ENCODE results near the gene TIMM44.
"Not testable (repeated sequence)": the region's sequence is repeated elsewhere in the genome, so short reads cannot be mapped to it uniquely, and the experiment has no call there.

The TIMM44 gene

DNA sequence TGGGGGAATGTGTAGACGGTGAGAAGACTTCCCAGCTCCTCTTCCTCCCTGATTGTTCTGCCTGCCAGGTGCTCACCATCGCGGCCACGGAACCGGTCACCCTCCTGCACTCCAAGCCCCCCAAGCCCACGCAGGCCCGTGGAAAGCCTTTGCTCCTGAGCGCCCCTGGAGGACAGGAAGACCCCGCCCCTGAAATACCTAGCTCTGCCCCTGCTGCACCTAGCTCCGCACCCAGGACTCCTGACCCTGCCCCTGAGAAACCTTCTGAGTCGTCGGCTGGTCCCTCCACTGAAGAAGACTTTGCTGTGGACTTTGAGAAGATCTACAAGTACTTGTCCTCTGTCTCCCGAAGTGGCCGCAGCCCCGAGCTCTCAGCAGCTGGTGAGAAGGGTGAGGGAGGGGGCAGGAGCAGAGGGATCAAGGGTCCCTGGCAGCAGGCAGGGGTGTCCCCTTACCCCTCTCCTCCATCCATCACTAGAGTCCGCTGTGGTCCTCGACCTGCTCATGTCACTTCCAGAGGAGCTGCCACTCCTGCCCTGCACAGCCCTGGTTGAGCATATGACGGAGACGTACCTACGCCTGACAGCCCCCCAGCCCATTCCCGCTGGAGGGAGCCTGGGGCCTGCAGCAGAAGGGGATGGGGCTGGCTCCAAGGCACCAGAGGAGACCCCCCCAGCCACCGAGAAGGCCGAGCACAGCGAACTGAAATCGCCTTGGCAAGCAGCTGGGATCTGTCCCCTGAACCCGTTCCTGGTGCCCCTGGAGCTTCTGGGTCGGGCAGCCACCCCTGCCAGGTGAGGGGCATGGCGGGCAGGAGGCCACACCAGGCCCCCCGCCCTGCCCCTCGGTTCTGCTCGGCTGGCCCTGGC lies 21.3 kb downstream of the TIMM44 start:
- H3K4me3 ChIP-seq (ENCODE audit: low read depth in 1 of 2, low read length in 2 of 2), result peak overlapping the region; percentile 43 to 67
- H3K27ac ChIP-seq (ENCODE audit: low read length), result peak overlapping the region; percentile 79
- peaks cover 5 to 76% of the 10 kb centered on the region in 2 donors for H3K4me1 ChIP-seq (ENCODE audit: control insufficient read depth in 1 of 2, insufficient read depth in 2 of 2, low read length in 2 of 2)
- H3K9me3 ChIP-seq (ENCODE audit: control insufficient read depth in 1 of 2, low read length in 2 of 2), result no peaks in the 10 kb centered on the region
- peaks cover 15% of the 10 kb centered on the region for H3K27me3 ChIP-seq (ENCODE audit: low read depth, low read length)
- peaks cover 7 to 16% of the 10 kb centered on the region in 2 donors for H3K36me3 ChIP-seq (ENCODE audit: control insufficient read depth in 1 of 2, insufficient read depth in 2 of 2, low read length in 2 of 2)

DNA sequence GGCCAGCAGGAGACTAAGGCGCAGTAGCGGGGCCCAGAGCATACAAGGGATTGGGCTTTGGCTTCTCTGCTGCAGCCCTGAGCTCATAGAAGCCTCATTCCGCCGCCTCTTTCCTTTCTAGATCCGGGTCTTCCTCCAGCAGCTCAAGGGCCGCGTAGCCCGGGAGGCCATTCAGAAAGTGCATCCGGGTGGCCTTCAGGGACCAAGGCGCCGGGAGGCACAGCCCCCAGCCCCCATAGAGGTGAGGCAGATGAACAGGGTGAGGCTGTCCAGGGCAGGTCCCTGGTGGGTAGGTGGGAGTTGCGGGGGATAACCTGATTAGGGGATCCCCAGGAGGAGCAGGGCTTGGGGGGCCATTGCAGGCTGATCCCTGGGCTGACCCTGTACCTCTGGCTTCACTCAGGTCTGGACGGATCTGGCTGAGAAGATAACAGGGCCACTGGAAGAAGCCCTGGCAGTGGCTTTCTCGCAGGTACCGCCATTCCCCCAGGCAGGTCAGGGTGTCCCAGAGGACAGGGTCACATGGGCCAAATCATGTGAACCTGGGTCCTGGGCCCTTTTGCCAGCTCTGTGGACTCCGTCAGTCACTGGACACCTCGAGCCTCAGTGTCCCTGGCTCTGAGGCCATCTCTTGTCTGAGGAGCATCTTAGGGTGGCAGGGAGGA lies 22.0 kb downstream of the TIMM44 start:
- peaks cover 7 to 16% of the 10 kb centered on the region in 2 donors for H3K36me3 ChIP-seq (ENCODE audit: control insufficient read depth in 1 of 2, insufficient read depth in 2 of 2, low read length in 2 of 2)
- H3K9me3 ChIP-seq (ENCODE audit: control insufficient read depth in 1 of 2, low read length in 2 of 2), result no peaks in the 10 kb centered on the region
- peaks cover 20% of the 10 kb centered on the region for H3K27me3 ChIP-seq (ENCODE audit: low read depth, low read length)
- H3K27ac ChIP-seq (ENCODE audit: low read length), result peak overlapping the region; percentile 79
- peaks cover 5 to 76% of the 10 kb centered on the region in 2 donors for H3K4me1 ChIP-seq (ENCODE audit: control insufficient read depth in 1 of 2, insufficient read depth in 2 of 2, low read length in 2 of 2)
- peak overlapping the region; percentile 43 to 67 for H3K4me3 ChIP-seq (ENCODE audit: low read depth in 1 of 2, low read length in 2 of 2)

DNA sequence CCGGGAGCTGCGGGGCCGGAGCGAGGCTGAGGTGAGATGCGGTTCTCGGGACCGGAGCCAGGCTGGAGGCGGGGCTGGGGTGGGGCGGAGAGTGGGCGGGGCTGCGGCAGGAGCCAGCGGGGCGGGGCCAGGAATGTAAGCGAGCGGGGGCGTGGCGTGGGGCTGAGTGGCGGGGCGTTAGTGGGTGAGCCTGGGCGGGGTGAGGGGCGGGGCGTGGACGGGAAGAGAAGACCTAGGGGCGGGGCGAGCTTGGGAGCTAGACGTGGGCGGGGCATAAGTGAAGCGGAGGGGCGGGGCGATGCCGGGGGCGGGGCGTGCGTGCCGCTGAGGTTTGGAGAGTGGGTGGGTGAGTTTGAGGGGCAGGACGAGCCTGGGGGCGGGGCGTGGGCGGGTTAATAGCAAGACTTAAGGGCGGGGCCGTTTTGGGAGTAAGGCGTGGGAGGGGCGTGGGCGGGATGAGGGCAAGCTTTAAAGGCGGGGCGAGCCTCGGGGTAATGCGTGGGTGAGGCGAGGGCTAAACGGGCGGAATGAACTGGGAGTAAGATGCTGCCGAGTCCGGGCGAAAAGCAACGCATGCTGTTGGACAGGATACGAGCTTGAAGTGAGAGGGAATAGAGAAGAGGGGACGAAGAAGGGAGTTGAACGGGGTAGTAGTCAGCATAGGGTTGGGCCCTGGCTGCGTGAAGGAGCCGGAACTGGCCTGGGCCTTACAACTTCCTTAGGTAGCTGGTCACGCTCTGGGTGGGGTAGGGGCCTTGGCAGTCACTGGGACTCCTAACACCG lies 22.8 kb downstream of the TIMM44 start:
- H3K27me3 ChIP-seq (ENCODE audit: low read depth, low read length), result peaks cover 23% of the 10 kb centered on the region
- H3K36me3 ChIP-seq (ENCODE audit: control insufficient read depth in 1 of 2, insufficient read depth in 2 of 2, low read length in 2 of 2), result peaks cover 7 to 16% of the 10 kb centered on the region in 2 donors
- H3K27ac ChIP-seq (ENCODE audit: low read length), result peak overlapping the region; percentile 79
- H3K4me1 ChIP-seq (ENCODE audit: control insufficient read depth in 1 of 2, insufficient read depth in 2 of 2, low read length in 2 of 2), result peaks cover 5 to 79% of the 10 kb centered on the region in 2 donors
- H3K9me3 ChIP-seq (ENCODE audit: control insufficient read depth in 1 of 2, low read length in 2 of 2), result no peaks in the 10 kb centered on the region
- H3K4me3 ChIP-seq (ENCODE audit: low read depth in 1 of 2, low read length in 2 of 2), result peak overlapping the region; percentile 74 to 76

DNA sequence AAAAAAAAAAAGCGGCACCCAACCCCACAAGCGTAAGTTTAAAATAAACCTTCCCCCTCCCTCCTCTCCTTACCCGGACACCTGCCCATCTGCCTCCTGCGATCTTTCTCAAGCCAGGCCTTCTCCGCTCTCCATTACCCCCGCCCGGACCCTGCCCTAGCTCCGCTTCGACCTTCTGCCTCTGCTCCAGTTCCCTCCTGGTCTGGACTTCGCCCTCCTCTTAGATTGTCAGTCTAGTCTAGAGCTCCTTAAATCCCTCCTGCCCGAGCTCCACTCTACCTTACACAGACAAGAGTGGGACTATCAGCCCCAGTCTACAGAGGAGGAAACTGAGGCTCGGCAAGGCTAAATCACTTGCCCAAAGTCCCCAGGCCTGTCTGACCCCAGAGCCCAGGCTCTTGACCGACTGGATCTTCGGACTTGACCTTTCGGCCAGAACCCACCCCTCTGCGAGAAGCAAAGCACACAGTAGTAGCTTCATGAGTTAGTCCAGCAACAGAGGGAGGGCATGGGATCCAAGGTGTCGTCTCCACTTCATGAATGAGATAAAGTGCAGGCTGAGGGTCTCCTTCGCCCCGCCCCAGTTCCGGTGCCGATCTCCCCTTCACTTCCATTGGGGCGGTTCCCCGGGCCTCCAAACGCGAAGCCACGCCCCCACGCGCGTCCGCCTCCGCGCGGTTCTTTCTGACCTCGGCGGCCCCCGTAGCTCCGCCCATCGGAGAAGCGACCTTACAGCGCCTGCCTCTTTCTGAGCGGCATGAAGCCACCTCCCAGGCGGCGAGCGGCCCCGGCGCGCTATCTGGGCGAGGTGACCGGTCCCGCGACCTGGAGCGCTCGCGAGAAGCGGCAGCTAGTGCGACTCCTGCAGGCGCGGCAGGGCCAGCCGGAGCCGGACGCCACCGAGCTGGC lies 23.6 kb downstream of the TIMM44 start, which contains the start of gene SNAPC2:
SNAPC2 (plus strand) TSS at position 729 of the 909 bp plus-strand sequence; CDS start at position 758, 29 bp downstream.
- Histone ChIP-seq H3K27me3 (ENCODE audit: low read depth, low read length) (peaks cover 29% of the 10 kb centered on the region), H3K4me3 (ENCODE audit: low read depth in 1 of 2, low read length in 2 of 2) (peak within 1 kb of the TSS; percentile 74 to 76), H3K9me3 (ENCODE audit: control insufficient read depth in 1 of 2, low read length in 2 of 2) (no peaks in the 10 kb centered on the region), H3K36me3 (ENCODE audit: control insufficient read depth in 1 of 2, insufficient read depth in 2 of 2, low read length in 2 of 2) (peaks cover 7 to 16% of the 10 kb centered on the region in 2 donors), H3K4me1 (ENCODE audit: control insufficient read depth in 1 of 2, insufficient read depth in 2 of 2, low read length in 2 of 2) (peaks cover 5 to 74% of the 10 kb centered on the region in 2 donors), H3K27ac (ENCODE audit: low read length) (peak within 1 kb of the TSS; percentile 79)

DNA sequence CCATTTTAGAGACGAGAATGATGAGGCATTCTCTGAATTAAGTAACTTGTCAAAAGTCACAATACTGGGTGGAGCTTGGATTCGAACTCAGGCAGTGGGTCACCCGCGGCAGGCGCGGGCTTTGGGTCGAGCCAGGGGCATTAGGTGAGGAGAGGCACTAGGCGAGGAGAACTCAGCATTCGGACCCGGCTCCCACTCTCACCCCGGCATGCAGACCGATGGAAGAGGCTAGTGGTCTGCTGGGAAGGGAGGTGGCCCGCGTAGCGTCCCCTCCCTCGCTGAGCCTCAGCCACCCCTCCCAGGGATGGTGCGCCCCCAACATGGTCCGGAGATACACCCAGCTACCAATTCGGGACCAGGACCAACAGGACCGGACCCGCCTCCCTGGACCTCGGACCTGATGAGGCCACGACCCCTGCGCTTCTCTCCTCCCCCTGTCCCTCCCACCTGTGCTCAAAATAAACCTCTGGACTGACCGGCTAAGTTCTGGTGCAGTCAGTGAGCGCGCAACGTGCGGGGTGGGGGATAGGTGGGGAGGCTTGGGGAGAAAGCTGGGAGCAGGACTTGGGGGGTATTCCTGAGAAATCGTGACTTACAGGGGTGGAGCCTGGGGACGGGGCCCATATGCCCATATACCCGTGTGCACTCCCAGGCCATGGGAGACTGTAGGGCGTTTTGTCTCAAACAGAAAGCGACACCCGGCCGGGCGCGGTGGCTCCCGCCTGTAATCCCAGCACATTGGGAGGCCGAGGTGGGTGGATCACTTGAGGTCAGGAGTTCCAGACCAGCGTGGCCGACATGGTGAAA lies 24.6 kb downstream of the TIMM44 start:
- Histone ChIP-seq H3K36me3 (ENCODE audit: control insufficient read depth in 1 of 2, insufficient read depth in 2 of 2, low read length in 2 of 2) (peaks cover 7 to 16% of the 10 kb centered on the region in 2 donors), H3K27me3 (ENCODE audit: low read depth, low read length) (peaks cover 29% of the 10 kb centered on the region), H3K4me1 (ENCODE audit: control insufficient read depth in 1 of 2, insufficient read depth in 2 of 2, low read length in 2 of 2) (peaks cover 5 to 65% of the 10 kb centered on the region in 2 donors), H3K9me3 (ENCODE audit: control insufficient read depth in 1 of 2, low read length in 2 of 2) (no peaks in the 10 kb centered on the region), H3K27ac (ENCODE audit: low read length) (no peak overlapping the region), H3K4me3 (ENCODE audit: low read depth in 1 of 2, low read length in 2 of 2) (no peak overlapping the region)

DNA sequence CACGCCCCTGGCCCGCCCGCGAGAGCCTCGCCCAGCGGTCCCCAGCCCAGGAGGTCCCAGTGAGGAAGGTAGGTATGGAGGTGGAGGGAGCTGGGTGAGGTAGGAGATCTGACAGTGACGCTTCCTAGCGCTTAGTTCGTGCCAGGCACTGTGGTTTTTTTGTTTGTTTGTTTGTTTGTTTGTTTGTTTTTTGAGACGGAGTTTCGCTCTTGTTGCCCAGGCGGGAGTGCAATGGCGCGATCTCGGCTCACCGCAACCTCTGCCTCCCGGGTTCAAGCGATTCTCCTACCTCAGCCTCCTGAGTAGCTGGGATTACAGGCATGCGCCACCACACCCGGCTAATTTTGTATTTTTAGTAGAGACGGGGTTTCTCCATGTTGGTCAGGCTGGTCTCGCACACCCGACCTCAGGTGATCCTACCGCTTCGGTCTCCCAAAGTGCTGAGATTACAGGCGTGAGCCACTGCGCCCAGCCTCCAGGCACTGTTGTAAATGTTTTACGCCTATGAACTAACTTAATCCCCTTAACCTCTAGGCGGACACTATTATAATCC lies 25.3 kb downstream of the TIMM44 start:
- H3K27me3 ChIP-seq (ENCODE audit: low read depth, low read length), result peaks cover 29% of the 10 kb centered on the region
- not testable (repeated sequence) for H3K27ac ChIP-seq (ENCODE audit: low read length); H3K9me3 ChIP-seq (ENCODE audit: control insufficient read depth in 1 of 2, low read length in 2 of 2)
- peaks cover 5 to 63% of the 10 kb centered on the region in 2 donors for H3K4me1 ChIP-seq (ENCODE audit: control insufficient read depth in 1 of 2, insufficient read depth in 2 of 2, low read length in 2 of 2)
- H3K4me3 ChIP-seq (ENCODE audit: low read depth in 1 of 2, low read length in 2 of 2), result peak overlapping the region in 1 of 2 donors; percentile 46
- H3K36me3 ChIP-seq (ENCODE audit: control insufficient read depth in 1 of 2, insufficient read depth in 2 of 2, low read length in 2 of 2), result peaks cover 7 to 14% of the 10 kb centered on the region in 2 donors

DNA sequence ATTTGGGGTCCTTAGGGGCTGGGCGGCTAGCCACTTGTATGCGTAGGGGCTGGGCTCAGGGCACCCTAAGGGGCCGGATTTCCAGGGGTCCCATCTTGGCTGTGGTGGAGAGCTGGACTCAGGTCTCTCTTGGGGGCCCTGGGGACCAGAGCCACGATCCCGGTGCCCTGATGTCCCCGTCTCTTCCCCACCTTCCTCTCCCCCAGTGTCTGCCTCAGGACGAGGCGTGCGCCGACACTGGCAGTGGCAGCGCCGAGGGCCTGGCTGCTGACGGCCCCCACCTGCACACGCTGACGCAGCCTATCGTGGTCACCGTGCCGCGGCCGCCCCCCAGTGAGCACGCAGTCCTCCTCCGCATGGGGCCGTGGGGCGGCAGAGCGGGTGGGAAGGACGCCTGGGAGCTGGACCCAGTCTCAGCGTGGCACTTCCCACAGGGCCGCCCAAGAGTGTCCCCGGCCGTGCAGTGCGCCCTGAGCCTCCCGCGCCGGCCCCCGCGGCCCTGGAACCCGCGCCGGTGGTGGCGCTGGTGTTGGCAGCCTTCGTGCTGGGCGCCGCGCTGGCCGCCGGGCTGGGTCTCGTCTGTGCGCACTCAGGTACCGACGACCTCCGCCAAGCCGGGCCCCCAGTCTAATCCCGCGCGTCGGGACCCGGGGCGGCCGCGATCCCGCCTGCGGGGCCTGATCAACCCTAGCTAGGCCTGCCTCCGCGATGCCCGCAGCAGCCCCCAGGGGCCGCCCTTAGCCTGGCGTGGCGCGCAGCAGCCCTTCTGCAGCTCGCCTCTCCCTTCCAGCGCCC lies 26.0 kb downstream of the TIMM44 start:
- H3K27me3 ChIP-seq (ENCODE audit: low read depth, low read length), result peaks cover 29% of the 10 kb centered on the region
- peaks cover 2 to 14% of the 10 kb centered on the region in 2 donors for H3K36me3 ChIP-seq (ENCODE audit: control insufficient read depth in 1 of 2, insufficient read depth in 2 of 2, low read length in 2 of 2)
- H3K9me3 ChIP-seq (ENCODE audit: control insufficient read depth in 1 of 2, low read length in 2 of 2), result no peaks in the 10 kb centered on the region
- no peak overlapping the region for H3K27ac ChIP-seq (ENCODE audit: low read length)
- peak overlapping the region in 1 of 2 donors; percentile 46 for H3K4me3 ChIP-seq (ENCODE audit: low read depth in 1 of 2, low read length in 2 of 2)
- H3K4me1 ChIP-seq (ENCODE audit: control insufficient read depth in 1 of 2, insufficient read depth in 2 of 2, low read length in 2 of 2), result peaks cover 5 to 56% of the 10 kb centered on the region in 2 donors

DNA sequence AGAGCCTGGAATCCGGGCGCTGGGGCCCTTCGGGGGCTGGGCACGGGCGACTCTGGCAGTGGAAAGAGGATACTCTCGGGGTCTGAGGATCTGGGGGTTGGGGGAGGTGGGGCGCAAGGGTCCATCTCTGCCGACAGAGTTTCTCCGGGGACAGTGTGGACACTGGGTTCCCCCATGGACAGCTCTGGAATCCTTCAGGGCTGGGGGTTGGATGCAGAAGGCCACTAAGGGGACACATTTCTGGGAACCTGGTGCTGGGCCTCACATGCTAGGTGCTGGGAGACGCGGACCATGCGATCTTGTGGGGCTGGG lies 26.6 kb downstream of the TIMM44 start:
- peaks cover 29% of the 10 kb centered on the region for H3K27me3 ChIP-seq (ENCODE audit: low read depth, low read length)
- peak overlapping the region in 1 of 2 donors; percentile 46 for H3K4me3 ChIP-seq (ENCODE audit: low read depth in 1 of 2, low read length in 2 of 2)
- peaks cover 5 to 50% of the 10 kb centered on the region in 2 donors for H3K4me1 ChIP-seq (ENCODE audit: control insufficient read depth in 1 of 2, insufficient read depth in 2 of 2, low read length in 2 of 2)
- no peaks in the 10 kb centered on the region for H3K9me3 ChIP-seq (ENCODE audit: control insufficient read depth in 1 of 2, low read length in 2 of 2)
- peaks cover 3 to 13% of the 10 kb centered on the region in 2 donors for H3K36me3 ChIP-seq (ENCODE audit: control insufficient read depth in 1 of 2, insufficient read depth in 2 of 2, low read length in 2 of 2)
- H3K27ac ChIP-seq (ENCODE audit: low read length), result no peak overlapping the region

Measured in muscle layer of duodenum (tissue), 2 donors.